Lower leg skin (tissue), 4 donors: ENCODE measurements around the gene SLC22A7. TPM values are rescaled to one million over a fixed set of nuclear protein-coding genes. Genes with fewer than 3 reads are reported as not detected.

Experiments used
- DNase-seq, 2 donors: peaks; one replicate each; pipeline ENCODE4 v3.0.0-alpha.2; 2019; ENCODE audit warnings: low spot score in 2 of 2
- H3K4me3 ChIP-seq: fragments of 200-600 bp; sonication (generic); 2 replicates; pipeline ENCODE4 v1.5.1; 2017; ENCODE audit warnings: mild to moderate bottlenecking, low read depth; ENCODE audit not compliant: poor library complexity, severe bottlenecking
- CTCF ChIP-seq, 3 donors: fragments of 450-650 bp; IDR thresholded peaks; one replicate each; pipeline ENCODE4 v1.5.1; 2016; ENCODE audit warnings: antibody characterized with exemption in 3 of 3, mild to moderate bottlenecking in 3 of 3, moderate library complexity in 2 of 3
- POLR2A ChIP-seq, 2 donors: fragments of 450-650 bp; IDR thresholded peaks; one replicate each; pipeline ENCODE4 v1.6.1; 2016 to 2017; ENCODE audit warnings: antibody characterized with exemption in 2 of 2, mild to moderate bottlenecking in 1 of 2, moderate library complexity in 1 of 2
- WGBS, 2 donors: methylation state at CpG; one replicate each; pipeline ENCODE4 v1.1.5; 2018; 5-methylcytosine and 5-hydroxymethylcytosine counted together
- intact Hi-C: fragments of 100-400 bp; cut with DNase I; formaldehyde crosslinking; loops from one replicate; pipeline ENCODE4 v1.15.0; 2023; ENCODE audit warnings: low total_unique reads
- total RNA-seq, 4 donors: library from RNA; depleted of rRNA; stranded (reverse); fragments of >200 nt; gene quantifications; one replicate each; pipeline ENCODE4 v1.1.0, GENCODE V29; 2016

SLC22A7 gene
- total RNA-seq, 4 donors from 2014 or later, result not detected

GRCh38 chr6:43277643-43278523 lies 20.2 kb upstream of the SLC22A7 start:
- intact Hi-C loops, result no loop called here
- DNase-seq, result no peak
- 74 to 79% methylated on average over 12 to 13 of the region's 13 CpGs for WGBS, 2 donors
- no peak overlapping the region for H3K4me3 ChIP-seq
- TF ChIP-seq CTCF (IDR thresholded peaks at IDR 0.05), result no peak
- TF ChIP-seq POLR2A (IDR thresholded peaks at IDR 0.05), result no peak

GRCh38 chr6:43278524-43279078 lies 19.5 kb upstream of the SLC22A7 start:
- 63 to 79% methylated on average over 4 of the region's 4 CpGs for WGBS, 2 donors
- DNase-seq, result no peak
- H3K4me3 ChIP-seq, result no peak overlapping the region
- no peak for TF ChIP-seq POLR2A (IDR thresholded peaks at IDR 0.05)
- no peak for TF ChIP-seq CTCF (IDR thresholded peaks at IDR 0.05)
- intact Hi-C loops, result no loop called here

DNA sequence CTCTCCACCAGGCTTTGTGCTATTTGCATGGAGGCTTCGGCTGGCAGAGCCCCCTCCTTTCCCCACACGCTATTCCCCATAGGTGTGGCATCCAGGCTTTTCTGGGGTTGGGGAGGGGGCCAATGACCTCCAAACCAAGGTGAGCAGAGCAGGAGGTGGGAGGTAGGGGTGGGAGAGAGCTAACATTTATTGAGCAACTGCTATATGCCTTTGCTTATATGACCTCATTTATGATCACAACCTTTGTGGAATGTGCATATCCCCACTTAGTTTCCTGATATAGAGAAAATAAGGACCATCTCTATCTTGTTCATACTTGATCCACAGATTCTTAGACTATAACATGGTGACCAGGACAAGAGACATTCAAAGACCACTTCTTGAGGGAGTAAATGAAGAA lies 17.8 kb upstream of the SLC22A7 start:
- TF ChIP-seq CTCF (IDR thresholded peaks at IDR 0.05) (no peak), POLR2A (IDR thresholded peaks at IDR 0.05) (no peak)
- WGBS, 2 donors, result 68 to 74% methylated on average over 2 of the region's 2 CpGs
- intact Hi-C loops, result no loop called here

GRCh38 chr6:43282060-43282459 lies 16.0 kb upstream of the SLC22A7 start:
- intact Hi-C loops, result no loop called here
- no peak for DNase-seq
- H3K4me3 ChIP-seq, result no peak overlapping the region
- TF ChIP-seq POLR2A (IDR thresholded peaks at IDR 0.05) (no peak), CTCF (IDR thresholded peaks at IDR 0.05) (no peak)
- WGBS, 2 donors, result 64 to 70% methylated on average over 9 of the region's 9 CpGs

More for the DNA sequence above, 17.8 kb upstream of the SLC22A7 start:
- DNase-seq, result no peak
- no peak overlapping the region for H3K4me3 ChIP-seq

- no peak for TF ChIP-seq CTCF (IDR thresholded peaks at IDR 0.05)
- TF ChIP-seq POLR2A (IDR thresholded peaks at IDR 0.05), result no peak
- 77 to 85% methylated on average over 25 to 32 of the region's 32 CpGs for WGBS, 2 donors
- no peak overlapping the region for H3K4me3 ChIP-seq
- no peak for DNase-seq
- intact Hi-C loops, result no loop called here
These were observed 15.2 kb upstream of the SLC22A7 start for GRCh38 chr6:43282636-43283513.
